K562 (cell line): ENCODE data around the gene POLR1H.

Source experiments
- MXI1 ChIP-seq: IDR thresholded peaks from 2 replicates; pipeline ENCODE4 v1.6.1; 2011; ENCODE audit warnings: low read depth, mild to moderate bottlenecking, improper control_type of control experiment, low read length
- PPARD ChIP-seq: fragments of 250-450 bp; sonication (Bioruptor Pico); IDR thresholded peaks from 2 replicates; pipeline ENCODE4 v1.8.0; 2022; ENCODE audit warnings: inconsistent platforms, mild to moderate bottlenecking, moderate library complexity
- RFX5 ChIP-seq: IDR thresholded peaks from 2 replicates; pipeline ENCODE4 v1.6.1; 2011; ENCODE audit warnings: low read depth, mild to moderate bottlenecking, improper control_type of control experiment, low read length
- SIN3B ChIP-seq: fragments of 450-650 bp; IDR thresholded peaks from 2 replicates; pipeline ENCODE4 v1.6.1; 2017; ENCODE audit warnings: low read depth, mild to moderate bottlenecking, moderate library complexity
- TCF7L2 ChIP-seq: fragments of 150-350 bp; IDR thresholded peaks from 2 replicates; pipeline ENCODE4 v1.6.1; 2016; ENCODE audit warnings: low read depth, mild to moderate bottlenecking, low read length, moderate library complexity
- TF ChIP-seq, protein P1 (sequence below), 3 experiments: IDR thresholded peaks in 2 of 3; conservative IDR thresholded peaks in 1 of 3; 2 replicates each; pipeline ENCODE4 v1.5.1; 2011 to 2012; ENCODE audit warnings: low read length in 3 of 3, mild to moderate bottlenecking in 3 of 3, control low read depth in 2 of 3, improper control_type of control experiment in 1 of 3, inconsistent platforms in 1 of 3, low read depth in 1 of 3, mixed read lengths in 1 of 3, moderate library complexity in 1 of 3; ENCODE audit not compliant: insufficient read depth in 2 of 3
- TF ChIP-seq, protein P2 (sequence below): sonication (generic); formaldehyde crosslinking; IDR thresholded peaks from 2 replicates; pipeline ENCODE4 v1.8.0; 2022; ENCODE audit warnings: missing genetic modification reagents, mild to moderate bottlenecking, borderline replicate concordance

DNA sequence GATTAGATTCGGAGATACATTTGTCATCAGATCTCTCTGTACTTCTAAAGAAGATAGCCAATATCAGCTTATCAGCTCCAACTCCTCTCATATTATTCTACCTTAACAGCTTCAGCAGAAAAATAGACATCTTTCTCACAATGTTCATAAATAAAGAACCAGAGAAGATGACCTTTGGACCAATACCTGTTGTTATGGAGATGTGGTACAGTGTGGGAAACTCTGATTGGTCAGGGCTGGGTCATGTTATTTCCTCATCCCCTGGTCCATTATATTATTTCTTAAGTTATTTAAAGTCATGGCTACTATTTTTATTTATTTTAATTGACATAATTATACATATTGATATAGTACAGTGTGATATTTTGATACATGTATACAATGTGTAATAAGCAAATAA, 35.9 kb upstream of the POLR1H start:
- no peak for TF ChIP-seq PPARD (CRISPR knock-in tag)
- TF ChIP-seq TCF7L2, result no peak
- TF ChIP-seq SIN3B, result no peak
- no peak for TF ChIP-seq MXI1
- TF ChIP-seq, protein P1, sequence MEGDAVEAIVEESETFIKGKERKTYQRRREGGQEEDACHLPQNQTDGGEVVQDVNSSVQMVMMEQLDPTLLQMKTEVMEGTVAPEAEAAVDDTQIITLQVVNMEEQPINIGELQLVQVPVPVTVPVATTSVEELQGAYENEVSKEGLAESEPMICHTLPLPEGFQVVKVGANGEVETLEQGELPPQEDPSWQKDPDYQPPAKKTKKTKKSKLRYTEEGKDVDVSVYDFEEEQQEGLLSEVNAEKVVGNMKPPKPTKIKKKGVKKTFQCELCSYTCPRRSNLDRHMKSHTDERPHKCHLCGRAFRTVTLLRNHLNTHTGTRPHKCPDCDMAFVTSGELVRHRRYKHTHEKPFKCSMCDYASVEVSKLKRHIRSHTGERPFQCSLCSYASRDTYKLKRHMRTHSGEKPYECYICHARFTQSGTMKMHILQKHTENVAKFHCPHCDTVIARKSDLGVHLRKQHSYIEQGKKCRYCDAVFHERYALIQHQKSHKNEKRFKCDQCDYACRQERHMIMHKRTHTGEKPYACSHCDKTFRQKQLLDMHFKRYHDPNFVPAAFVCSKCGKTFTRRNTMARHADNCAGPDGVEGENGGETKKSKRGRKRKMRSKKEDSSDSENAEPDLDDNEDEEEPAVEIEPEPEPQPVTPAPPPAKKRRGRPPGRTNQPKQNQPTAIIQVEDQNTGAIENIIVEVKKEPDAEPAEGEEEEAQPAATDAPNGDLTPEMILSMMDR (IDR thresholded peaks at IDR 0.05 in 2 of 3, conservative IDR thresholded peaks at IDR 0.05 in 1 of 3; ENCODE audit: insufficient read depth in 2 of 3, low read depth in 1 of 3, low read length in 3 of 3), result no peak
- TF ChIP-seq RFX5, result no peak
- TF ChIP-seq, protein P2, sequence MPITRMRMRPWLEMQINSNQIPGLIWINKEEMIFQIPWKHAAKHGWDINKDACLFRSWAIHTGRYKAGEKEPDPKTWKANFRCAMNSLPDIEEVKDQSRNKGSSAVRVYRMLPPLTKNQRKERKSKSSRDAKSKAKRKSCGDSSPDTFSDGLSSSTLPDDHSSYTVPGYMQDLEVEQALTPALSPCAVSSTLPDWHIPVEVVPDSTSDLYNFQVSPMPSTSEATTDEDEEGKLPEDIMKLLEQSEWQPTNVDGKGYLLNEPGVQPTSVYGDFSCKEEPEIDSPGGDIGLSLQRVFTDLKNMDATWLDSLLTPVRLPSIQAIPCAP (CRISPR knock-in tag), result no peak
